B cell (primary cell): ENCODE data around the gene LKAAEAR1. TPM values are rescaled to one million over a fixed set of nuclear protein-coding genes. Genes with fewer than 3 reads are reported as not detected.

Experiments used
- ATAC-seq: fragments of 200-7000 bp; cut with Tn5 transposase; one replicate; pipeline ENCODE4 v1.10.0; 2021; ENCODE audit warnings: low read depth, mild to moderate bottlenecking, moderate number of reproducible peaks, moderate library complexity
- CTCF ChIA-PET: fragments of 350-600 bp; sonication (Branson Sonifier 250); formaldehyde crosslinking; loops from one replicate; lab custom pipeline; 2021; ENCODE audit warnings: antibody characterized with exemption, inconsistent platforms; lab: Charles Lee
- POLR2A ChIA-PET: fragments of 350-600 bp; sonication (Branson Sonifier 250); formaldehyde crosslinking; loops from one replicate; lab custom pipeline; 2021; ENCODE audit warnings: antibody characterized with exemption; lab: Charles Lee
- DNase-seq: peaks from one replicate; pipeline ENCODE4 v3.0.0; 2013
- H2AFZ ChIP-seq: 2 replicates; pipeline ENCODE4 v1.6.1; 2012; ENCODE audit warnings: mild to moderate bottlenecking, low read depth, low read length; ENCODE audit not compliant: insufficient read depth, poor library complexity, severe bottlenecking
- H3K27ac ChIP-seq, 2 donors: 1 replicate in 1 of 2; 2 replicates in 1 of 2; pipeline ENCODE4 v1.5.1; 2012 to 2013; ENCODE audit warnings: low read length in 2 of 2, mild to moderate bottlenecking in 2 of 2, moderate library complexity in 1 of 2
- H3K27me3 ChIP-seq, 4 experiments: fragments of 200-600 bp in 1 of 4; sonication (generic) in 1 of 4; replicated peaks in 1 of 4; 1 replicate in 2 of 4; 2 replicates in 2 of 4; pipeline versions ENCODE4 v1.6.1 to v1.7.0; 2013 to 2016; ENCODE audit warnings: low read length in 3 of 4, mild to moderate bottlenecking in 2 of 4, mixed read lengths in 1 of 4, moderate library complexity in 1 of 4; ENCODE audit not compliant: insufficient read depth in 4 of 4, control insufficient read depth in 3 of 4; ENCODE audit errors: control extremely low read depth in 1 of 4
- H3K36me3 ChIP-seq, 2 experiments: replicated peaks in 1 of 2; 1 replicate in 1 of 2; 2 replicates in 1 of 2; pipeline versions ENCODE4 v1.6.1 to v1.7.1; 2013; ENCODE audit warnings: low read length in 1 of 2; ENCODE audit not compliant: insufficient read depth in 2 of 2, control insufficient read depth in 1 of 2; ENCODE audit errors: control extremely low read depth in 1 of 2, extremely low read depth in 1 of 2
- H3K4me1 ChIP-seq, 2 donors: fragments of 200-600 bp in 1 of 2; sonication (generic) in 1 of 2; 1 replicate in 1 of 2; 2 replicates in 1 of 2; pipeline versions ENCODE4 v1.5.1 to v1.6.1; 2013 to 2017; ENCODE audit warnings: low read length in 2 of 2; ENCODE audit not compliant: control insufficient read depth in 2 of 2, insufficient read depth in 2 of 2
- H3K4me2 ChIP-seq: replicated peaks from 2 replicates; pipeline ENCODE3; 2012; ENCODE audit warnings: mild to moderate bottlenecking, low read depth, low read length; ENCODE audit not compliant: poor library complexity, severe bottlenecking
- H3K4me3 ChIP-seq, 5 experiments: fragments of 200-600 bp in 1 of 5; sonication (generic) in 1 of 5; 1 replicate in 3 of 5; 2 replicates in 2 of 5; pipeline versions ENCODE4 v1.5.1 to v1.7.0; 2011 to 2016; ENCODE audit warnings: low read length in 4 of 5, mild to moderate bottlenecking in 4 of 5, low read depth in 2 of 5, control low read depth in 1 of 5, moderate library complexity in 1 of 5; ENCODE audit not compliant: insufficient read depth in 1 of 5; ENCODE audit errors: control extremely low read depth in 1 of 5, extremely low read depth in 1 of 5
- H3K79me2 ChIP-seq: fragments of 200-600 bp; sonication (generic); one replicate; pipeline ENCODE4 v1.6.0; 2016; ENCODE audit warnings: low read length; ENCODE audit not compliant: control insufficient read depth, insufficient read depth
- H3K9ac ChIP-seq: fragments of 200-600 bp; sonication (generic); 2 replicates; pipeline ENCODE4 v1.6.1; 2017; ENCODE audit warnings: mild to moderate bottlenecking, low read length, moderate library complexity
- H3K9me3 ChIP-seq, 3 donors: one replicate each; pipeline versions ENCODE4 v1.6.1 to v1.7.1; 2013; ENCODE audit warnings: low read length in 2 of 3; ENCODE audit not compliant: control insufficient read depth in 2 of 3, insufficient read depth in 1 of 3; ENCODE audit errors: control extremely low read depth in 1 of 3
- H4K20me1 ChIP-seq: 2 replicates; pipeline ENCODE4 v1.6.0; 2012; ENCODE audit warnings: mild to moderate bottlenecking, low read length; ENCODE audit not compliant: insufficient read depth, control insufficient read depth, poor library complexity, severe bottlenecking
- H3K27ac Mint-ChIP-seq: one replicate; pipeline ENCODE4 v1.8.0; 2021; ENCODE audit warnings: mixed read lengths
- H3K27me3 Mint-ChIP-seq: one replicate; pipeline ENCODE4 v1.8.0; 2021; ENCODE audit warnings: mixed read lengths
- H3K4me1 Mint-ChIP-seq: one replicate; pipeline ENCODE4 v1.8.0; 2021; ENCODE audit warnings: mixed read lengths
- H3K4me3 Mint-ChIP-seq: one replicate; pipeline ENCODE4 v1.8.0; 2021; ENCODE audit warnings: mixed read lengths
- H3K9me3 Mint-ChIP-seq: one replicate; pipeline ENCODE4 v1.8.0; 2022; ENCODE audit warnings: mixed read lengths; ENCODE audit not compliant: insufficient read depth
- CTCF ChIP-seq: fragments of 200-600 bp; IDR thresholded peaks from one replicate; pipeline ENCODE4 v1.8.0; 2022; ENCODE audit warnings: antibody characterized with exemption, mild to moderate bottlenecking
- EZH2 ChIP-seq: IDR thresholded peaks from 2 replicates; pipeline ENCODE4 v1.6.1; 2012; ENCODE audit warnings: borderline replicate concordance, low read depth, mild to moderate bottlenecking, moderate library complexity, low read length; ENCODE audit not compliant: insufficient read depth, poor library complexity, severe bottlenecking
- WGBS: methylation state at CpG from one replicate; pipeline ENCODE4 v1.1.5; 2013; ENCODE audit warnings: missing lambda C conversion rate; ENCODE audit not compliant: insufficient coverage; 5-methylcytosine and 5-hydroxymethylcytosine counted together
- intact Hi-C: fragments of 100-400 bp; cut with micrococcal nuclease; formaldehyde crosslinking; loops from one replicate; pipeline ENCODE4 v1.10.0; 2022
- polyA plus RNA-seq: library from polyadenylated mRNA; depleted of rRNA; stranded (reverse); fragments of >200 nt; gene quantifications from 2 replicates; pipeline ENCODE4 v1.2.3, GENCODE V29; 2012
- total RNA-seq, 2 donors: library from RNA; stranded (reverse); fragments of 120-200 nt in 1 of 2; gene quantifications; 1 replicate in 1 of 2; 2 replicates in 1 of 2; pipeline versions ENCODE4 v1.2.3 to v1.2.4, GENCODE V29; 2013 to 2022

Gene LKAAEAR1
- total and polyA plus RNA-seq, 2 donors (not counting 1 experiment from before 2014, with no cell fraction given), result 1.9 TPM; not detected in 1

DNA sequence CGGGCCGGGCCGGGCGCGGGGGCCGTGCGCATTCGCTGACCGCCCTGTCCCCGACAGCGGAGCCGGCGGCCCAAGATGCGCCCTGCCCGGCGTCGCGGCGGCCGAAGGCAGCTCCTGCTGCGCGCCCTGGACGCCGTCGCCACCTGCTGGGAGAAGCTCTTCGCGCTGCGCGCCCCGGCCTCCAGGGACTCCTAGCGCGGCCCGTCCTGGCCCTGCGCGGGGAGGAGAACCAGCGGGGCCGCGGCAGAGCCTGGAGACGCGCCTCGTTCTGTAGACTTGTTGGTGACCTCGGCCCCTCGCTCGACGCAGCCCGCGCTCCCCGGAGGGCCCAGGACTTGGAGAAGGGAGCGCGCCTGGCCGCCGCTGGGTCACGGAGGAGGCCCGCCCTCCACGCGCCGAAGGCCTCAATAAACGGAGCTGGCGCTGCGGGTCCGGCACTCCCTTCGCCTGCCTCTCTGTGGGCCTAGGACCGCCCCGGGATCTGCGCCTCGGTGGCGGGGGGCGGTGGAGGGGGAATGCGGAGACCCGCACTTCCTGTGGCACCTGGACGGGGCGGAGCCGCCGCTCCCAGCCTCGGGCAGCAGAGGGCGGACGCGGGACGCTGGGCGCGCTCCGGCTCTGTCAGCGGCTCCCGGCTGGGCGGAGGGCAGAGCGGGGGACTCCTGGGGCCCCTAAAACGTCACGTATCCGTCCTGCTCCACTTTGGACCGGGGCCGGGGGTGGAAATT lies 45.5 kb downstream of the LKAAEAR1 start:
- H3K4me1 ChIP-seq, result peaks cover 31 to 32% of the 10 kb centered on the region in 2 donors
- no peak for TF ChIP-seq EZH2
- peak; percentile 79 for TF ChIP-seq CTCF
- H3K27ac Mint-ChIP-seq, result peak overlapping the region; percentile 20
- intact Hi-C loops, result loop anchor here (1.0 to 5.0 kb wide), 6 partner anchors 19 to 82 kb away; partner anchors contain the start of genes PRPF6 and TCEA2
- H3K27ac ChIP-seq, result peak overlapping the region in 1 of 2 donors; percentile 28
- peak overlapping the region; percentile 76 for H3K9ac ChIP-seq
- POLR2A ChIA-PET, result interaction anchor here (0.5 to 1.6 kb wide), 10 partner anchors 8 to 1063 kb away, joined by 3 to 7 read pairs (median 4); partner anchors contain the start of genes OPRL1, PRPF6 and RGS19
- peak; percentile 84 for DNase-seq
- WGBS, result under 1% methylated on average over 91 of the region's 91 CpGs
- no peaks in the 10 kb centered on the region for H3K9me3 Mint-ChIP-seq
- H3K79me2 ChIP-seq, result no peaks in the 10 kb centered on the region
- H2AFZ ChIP-seq, result peak overlapping the region; percentile 96
- peak overlapping the region in 4 of 5 experiments; percentile 64 to 85 (median 66) for H3K4me3 ChIP-seq
- H3K27me3 ChIP-seq, result peaks cover 0 to 23% (median 11%) of the 10 kb centered on the region in 4 experiments
- H3K9me3 ChIP-seq, result peaks cover 0 to 3% (median 0%) of the 10 kb centered on the region in 3 donors
- H3K36me3 ChIP-seq, result peaks cover 0 to 8% of the 10 kb centered on the region in 2 experiments
- H4K20me1 ChIP-seq, result peaks cover 6% of the 10 kb centered on the region
- H3K4me1 Mint-ChIP-seq, result peaks cover 23% of the 10 kb centered on the region
- ATAC-seq, result peak; percentile 86
- peak overlapping the region; percentile 100 for H3K4me2 ChIP-seq
- CTCF ChIA-PET, result interaction anchor here (0.8 to 6.4 kb wide), 29 partner anchors 10 to 500 kb away, joined by 3 to 108 read pairs (median 5); partner anchors contain the start of genes LKAAEAR1, NPBWR2, OPRL1 and PCMTD2
- H3K4me3 Mint-ChIP-seq, result peak overlapping the region; percentile 80
- H3K27me3 Mint-ChIP-seq, result peaks cover 11% of the 10 kb centered on the region
